Thoracic aorta (tissue), 2 donors: ENCODE measurements around the gene MAGI1. TPM values are rescaled to one million over a fixed set of nuclear protein-coding genes. Genes with fewer than 3 reads are reported as not detected.
A peak's percentile ranks its signal among the peaks of the same experiment; 100 is the strongest.
"Not testable (repeated sequence)": the region's sequence is repeated elsewhere in the genome, so short reads cannot be mapped to it uniquely, and the experiment has no call there.

Source experiments
- ATAC-seq: fragments of 150-250 bp; one replicate; pipeline ENCODE4 v1.8.0; 2017; ENCODE audit warnings: low read depth; ENCODE audit not compliant: insufficient number of reproducible peaks, low FRiP score
- DNase-seq: peaks from one replicate; pipeline ENCODE4 v3.0.0-alpha.2; 2020; ENCODE audit warnings: low spot score
- H3K27ac ChIP-seq, 2 donors: fragments of 200-600 bp; sonication (generic); 1 replicate in 1 of 2; 2 replicates in 1 of 2; pipeline ENCODE4 v1.5.1; 2016; ENCODE audit warnings: mild to moderate bottlenecking in 2 of 2, moderate library complexity in 2 of 2
- H3K27me3 ChIP-seq: fragments of 200-600 bp; sonication (generic); replicated peaks from 2 replicates; pipeline ENCODE4 v1.6.0; 2016; ENCODE audit warnings: mild to moderate bottlenecking; ENCODE audit not compliant: insufficient read depth
- H3K36me3 ChIP-seq: fragments of 200-600 bp; sonication (generic); one replicate; pipeline ENCODE4 v1.5.1; 2016
- H3K4me1 ChIP-seq, 2 donors: fragments of 200-600 bp; sonication (generic); 1 replicate in 1 of 2; 2 replicates in 1 of 2; pipeline versions ENCODE4 v1.5.1 to v1.6.0; 2016; ENCODE audit warnings: low read depth in 2 of 2, mild to moderate bottlenecking in 1 of 2; ENCODE audit not compliant: control insufficient read depth in 1 of 2
- H3K4me3 ChIP-seq: fragments of 200-600 bp; sonication (generic); 2 replicates; pipeline ENCODE4 v1.5.1; 2016; ENCODE audit warnings: mild to moderate bottlenecking
- H3K9me3 ChIP-seq: fragments of 200-600 bp; sonication (generic); 2 replicates; pipeline ENCODE4 v1.5.1; 2016
- CTCF ChIP-seq: fragments of 200-600 bp; sonication (generic); IDR thresholded peaks from one replicate; pipeline ENCODE4 v1.5.1; 2019; ENCODE audit warnings: antibody characterized with exemption
- total RNA-seq, 2 donors: library from RNA; depleted of rRNA; stranded (reverse); fragments of >200 nt; gene quantifications; one replicate each; pipeline versions ENCODE4 v1.1.0 to v1.2.3, GENCODE V29; 2016

The MAGI1 gene
- total RNA-seq, 2 donors from 2014 or later = 48.2 to 88.5 TPM

DNA sequence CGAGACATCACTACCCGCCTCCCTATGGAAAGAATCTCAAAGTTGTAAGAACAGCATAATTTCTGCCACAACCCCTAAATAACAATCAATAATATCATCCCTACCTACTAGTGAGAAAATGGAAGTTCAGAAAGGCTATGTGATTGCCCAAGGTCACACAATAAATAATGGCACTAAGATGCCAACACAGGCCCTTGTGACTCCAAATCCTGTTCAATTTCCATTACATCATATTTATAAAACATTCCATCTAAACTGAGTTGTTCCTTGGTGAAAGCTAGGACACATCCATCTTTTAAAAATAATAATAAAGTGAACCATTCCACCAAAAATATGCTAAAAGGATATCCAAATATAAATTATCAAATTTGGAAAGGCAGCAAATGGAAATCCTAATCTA lies 144.6 kb downstream of the MAGI1 start:
- peak overlapping the region; percentile 52 to 57 for H3K27ac ChIP-seq
- H3K9me3 ChIP-seq = no peaks in the 10 kb centered on the region
- H3K27me3 ChIP-seq = no peaks in the 10 kb centered on the region
- no peak for TF ChIP-seq CTCF
- ATAC-seq (no peak), DNase-seq (no peak)
- no peak overlapping the region for H3K4me3 ChIP-seq
- H3K4me1 ChIP-seq = peaks cover 21 to 63% of the 10 kb centered on the region in 2 donors
- no peaks in the 10 kb centered on the region for H3K36me3 ChIP-seq

DNA sequence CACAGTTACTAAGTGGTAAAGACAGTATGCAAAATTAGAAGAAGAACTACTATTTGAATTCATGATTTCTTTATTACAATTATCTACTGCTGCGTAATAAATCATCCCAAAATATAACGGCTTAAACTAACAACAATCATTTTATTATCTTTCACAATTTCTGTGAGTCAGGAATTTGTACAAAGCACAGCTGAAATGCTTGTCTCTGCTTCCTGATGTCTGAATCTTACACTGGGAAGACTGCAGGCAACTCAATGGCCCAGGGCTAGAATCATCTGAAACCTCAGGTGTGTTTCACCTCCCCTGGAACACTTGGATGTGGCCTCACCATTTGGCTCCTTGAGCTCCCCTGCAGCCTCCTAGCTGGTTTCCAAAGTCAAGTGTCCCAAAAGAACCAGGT lies 145.1 kb downstream of the MAGI1 start:
- H3K4me1 ChIP-seq = peaks cover 22 to 64% of the 10 kb centered on the region in 2 donors
- no peaks in the 10 kb centered on the region for H3K36me3 ChIP-seq
- DNase-seq = no peak
- ATAC-seq = no peak
- H3K9me3 ChIP-seq = no peaks in the 10 kb centered on the region
- H3K4me3 ChIP-seq = no peak overlapping the region
- no peaks in the 10 kb centered on the region for H3K27me3 ChIP-seq
- peak overlapping the region; percentile 52 to 57 for H3K27ac ChIP-seq
- TF ChIP-seq CTCF = no peak

- not testable (repeated sequence) for H3K9me3 ChIP-seq, DNase-seq, H3K36me3 ChIP-seq, ATAC-seq, H3K4me3 ChIP-seq, H3K27me3 ChIP-seq
- Histone ChIP-seq H3K27ac (peak overlapping the region in 1 of 2 donors; percentile 86), H3K4me1 (peaks cover 23 to 73% of the 10 kb centered on the region in 2 donors)
Observed at GRCh38 chr3:65891477-65891876, 147.2 kb downstream of the MAGI1 start.

DNA sequence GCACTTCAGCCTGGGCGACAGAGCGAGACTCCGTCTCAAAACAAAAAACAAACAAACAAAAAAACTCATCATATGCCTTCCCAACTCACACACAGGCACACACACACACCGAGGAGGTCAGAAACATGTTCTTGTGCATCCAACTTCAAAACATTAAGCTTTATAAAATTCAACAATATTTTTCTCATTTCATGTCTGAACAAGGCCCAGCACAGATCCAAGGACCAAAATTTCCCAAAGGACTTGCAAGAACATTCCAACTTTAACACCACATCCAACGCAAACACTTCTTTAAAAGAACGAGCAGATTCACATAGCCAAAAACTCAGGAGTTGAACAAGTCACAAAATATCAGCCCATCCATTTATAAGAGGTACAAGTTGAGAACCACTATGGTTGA lies 148.4 kb downstream of the MAGI1 start:
- peak; percentile 20 for ATAC-seq
- H3K27ac ChIP-seq = peak overlapping the region; percentile 60 to 86

DNA sequence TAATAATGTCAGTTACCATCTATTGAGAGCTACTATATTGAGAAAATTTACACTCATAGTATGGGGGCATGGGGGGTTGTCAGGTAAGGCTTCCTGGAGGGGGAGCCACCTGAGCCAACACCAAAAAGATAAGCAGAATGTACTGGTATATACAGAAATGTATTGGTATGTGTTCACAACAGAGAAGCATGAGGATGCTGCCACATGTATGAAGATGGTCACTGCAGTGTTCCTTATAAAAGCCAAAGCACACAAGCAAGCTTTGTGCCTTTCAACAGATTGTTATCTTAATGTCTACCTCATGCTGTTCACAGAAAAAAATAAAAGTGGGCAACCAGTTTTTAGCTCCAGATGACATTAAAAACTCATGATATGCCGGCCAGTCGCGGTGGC lies 149.0 kb downstream of the MAGI1 start:
- Histone ChIP-seq H3K4me1 (peaks cover 23 to 56% of the 10 kb centered on the region in 2 donors), H3K9me3 (no peaks in the 10 kb centered on the region), H3K36me3 (no peaks in the 10 kb centered on the region), H3K4me3 (no peak overlapping the region), H3K27me3 (no peaks in the 10 kb centered on the region), H3K27ac (peak overlapping the region; percentile 60 to 86)
- no peak for TF ChIP-seq CTCF
- ATAC-seq (no peak), DNase-seq (no peak)

More for the DNA sequence above, 148.4 kb downstream of the MAGI1 start:
- H3K9me3 ChIP-seq = no peaks in the 10 kb centered on the region
- no peak for TF ChIP-seq CTCF
- no peak for DNase-seq
- H3K27me3 ChIP-seq = no peaks in the 10 kb centered on the region
- no peak overlapping the region for H3K4me3 ChIP-seq
- peaks cover 23 to 62% of the 10 kb centered on the region in 2 donors for H3K4me1 ChIP-seq
- H3K36me3 ChIP-seq = no peaks in the 10 kb centered on the region
